IPS-11a (cell line): ENCODE results near the gene CES3.

Experiments used
- H3K4me3 ChIP-seq: one replicate; pipeline ENCODE4 v1.5.1; 2013; ENCODE audit warnings: low read depth, low read length, control low read depth

The CES3 gene

GRCh38 chr16:66961065-66961744, at the start of gene CES3:
CES3 (plus strand) TSS chr16:66961266; CDS start chr16:66961308, 42 bp downstream.
- H3K4me3 ChIP-seq: no peak within 1 kb of the TSS

- H3K4me3 ChIP-seq: no peak overlapping the region
Measured at GRCh38 chr16:66911801-66912200, 49.3 kb upstream of the CES3 start.

- no peak overlapping the region for H3K4me3 ChIP-seq
Measured at GRCh38 chr16:66913081-66913480, 48.0 kb upstream of the CES3 start.

GRCh38 chr16:66913711-66914110, 47.4 kb upstream of the CES3 start:
- H3K4me3 ChIP-seq: no peak overlapping the region

GRCh38 chr16:66914541-66914940, 46.5 kb upstream of the CES3 start:
- H3K4me3 ChIP-seq: no peak overlapping the region

GRCh38 chr16:66915041-66915440, 46.0 kb upstream of the CES3 start:
- no peak overlapping the region for H3K4me3 ChIP-seq

- no peak overlapping the region for H3K4me3 ChIP-seq
Measured at GRCh38 chr16:66916518-66916917, 44.5 kb upstream of the CES3 start.

GRCh38 chr16:66917741-66918140, 43.3 kb upstream of the CES3 start:
- no peak overlapping the region for H3K4me3 ChIP-seq

- H3K4me3 ChIP-seq: no peak overlapping the region
Measured at GRCh38 chr16:66918355-66918754, 42.7 kb upstream of the CES3 start.

- H3K4me3 ChIP-seq: no peak within 1 kb of the TSS
Measured at GRCh38 chr16:66918803-66919568, 42.1 kb upstream of the CES3 start, which contains the start of gene CDH16. CDH16 (minus strand) TSS chr16:66918885; CDS start chr16:66918065, 820 bp downstream.

- no peak overlapping the region for H3K4me3 ChIP-seq
Measured at GRCh38 chr16:66919569-66920298, 41.3 kb upstream of the CES3 start.

- no peak overlapping the region for H3K4me3 ChIP-seq
Measured at GRCh38 chr16:66920299-66920590, 40.8 kb upstream of the CES3 start.

- H3K4me3 ChIP-seq: no peak overlapping the region
Measured at GRCh38 chr16:66920924-66921680, 40.0 kb upstream of the CES3 start.

- H3K4me3 ChIP-seq: no peak overlapping the region
Measured at GRCh38 chr16:66921729-66922450, 39.2 kb upstream of the CES3 start.

GRCh38 chr16:66923247-66923731, 37.8 kb upstream of the CES3 start:
- no peak overlapping the region for H3K4me3 ChIP-seq

GRCh38 chr16:66923866-66924265, 37.2 kb upstream of the CES3 start:
- H3K4me3 ChIP-seq: no peak overlapping the region

GRCh38 chr16:66924527-66925321, 36.3 kb upstream of the CES3 start:
- H3K4me3 ChIP-seq: peak overlapping the region; percentile 33

GRCh38 chr16:66925322-66925840, 35.7 kb upstream of the CES3 start, which contains the start of gene RRAD:
RRAD (minus strand) TSS chr16:66925535; CDS start chr16:66925179, 356 bp downstream.
- peak within 1 kb of the TSS; percentile 33 for H3K4me3 ChIP-seq
